PC-9 (cell line): ENCODE results near the gene GOLGB1. TPM values are rescaled to one million over a fixed set of nuclear protein-coding genes. Genes with fewer than 3 reads are reported as not detected.

Experiments used
- Bru-seq: library from RNA; stranded (reverse); fragments of 400-500 nt; gene quantifications from one replicate; lab custom pipeline; 2021; lab: Mats Ljungman, UMichigan
- BruChase-seq, 2 experiments: library from RNA; stranded (reverse); fragments of 400-500 nt; gene quantifications; one replicate each; lab custom pipeline; 2021; lab: Mats Ljungman, UMichigan
- BruUV-seq: library from RNA; stranded (reverse); fragments of 400-500 nt; replicated peaks from 2 replicates; lab custom pipeline; 2021; lab: Mats Ljungman, UMichigan
- CTCF ChIA-PET: fragments of 300-600 bp; sonication (Branson Sonifier 250); formaldehyde crosslinking; loops from one replicate; lab custom pipeline; 2022; ENCODE audit warnings: antibody characterized with exemption; lab: Charles Lee
- POLR2A ChIA-PET: fragments of 300-600 bp; sonication (Branson Sonifier 250); formaldehyde crosslinking; loops from one replicate; lab custom pipeline; 2022; ENCODE audit warnings: antibody characterized with exemption; ENCODE audit not compliant: unreplicated experiment; lab: Charles Lee
- DNase-seq, 2 experiments: peaks; one replicate each; pipeline versions ENCODE4 v3.0.0 to v3.0.0-alpha.2; 2015 to 2022; ENCODE audit warnings: mixed read lengths in 1 of 2
- H2AFZ ChIP-seq: fragments of 200-600 bp; sonication (generic); 2 replicates; pipeline ENCODE4 v1.8.1; 2017; ENCODE audit warnings: antibody characterized with exemption
- H3F3A ChIP-seq: fragments of 200-600 bp; sonication (generic); 2 replicates; pipeline ENCODE4 v1.8.1; 2017; ENCODE audit warnings: antibody characterized with exemption, mild to moderate bottlenecking, low read depth; ENCODE audit not compliant: insufficient read depth
- H3K27ac ChIP-seq: fragments of 200-600 bp; sonication (generic); 2 replicates; pipeline ENCODE4 v1.6.1; 2016; ENCODE audit warnings: mixed run types
- H3K27me3 ChIP-seq: fragments of 200-600 bp; sonication (generic); 2 replicates; pipeline ENCODE4 v1.6.1; 2016; ENCODE audit warnings: low read depth, mixed run types; ENCODE audit not compliant: insufficient read depth
- H3K36me3 ChIP-seq: fragments of 200-600 bp; sonication (generic); 2 replicates; pipeline ENCODE4 v1.6.1; 2016; ENCODE audit warnings: low read depth, mixed run types
- H3K4me1 ChIP-seq: fragments of 200-600 bp; sonication (generic); replicated peaks from 2 replicates; pipeline ENCODE4 v1.6.1; 2016; ENCODE audit warnings: mixed run types; ENCODE audit not compliant: insufficient read depth
- H3K4me2 ChIP-seq: fragments of 200-600 bp; sonication (generic); 2 replicates; pipeline ENCODE4 v1.6.1; 2017; ENCODE audit warnings: mixed run types
- H3K4me3 ChIP-seq: fragments of 200-600 bp; sonication (generic); 2 replicates; pipeline ENCODE4 v1.6.1; 2016; ENCODE audit warnings: mixed run types
- H3K79me2 ChIP-seq: fragments of 200-600 bp; sonication (generic); 2 replicates; pipeline ENCODE4 v1.6.1; 2017; ENCODE audit warnings: low read depth, mixed run types
- H3K9me2 ChIP-seq: fragments of 200-600 bp; sonication (generic); 2 replicates; pipeline ENCODE4 v1.8.1; 2017; ENCODE audit warnings: mild to moderate bottlenecking; ENCODE audit not compliant: insufficient read depth
- H3K9me3 ChIP-seq: fragments of 200-600 bp; sonication (generic); 2 replicates; pipeline ENCODE4 v1.8.1; 2016; ENCODE audit warnings: low read depth; ENCODE audit not compliant: insufficient read depth
- H4K20me1 ChIP-seq: fragments of 200-600 bp; sonication (generic); 2 replicates; pipeline ENCODE4 v1.8.1; 2017; ENCODE audit not compliant: insufficient read depth
- CTCF ChIP-seq: fragments of 200-600 bp; sonication (generic); conservative IDR thresholded peaks from 2 replicates; pipeline ENCODE4 v1.6.1; 2017; ENCODE audit warnings: mixed run types, antibody characterized with exemption, mild to moderate bottlenecking, moderate library complexity
- EZH2 ChIP-seq: fragments of 200-600 bp; sonication (generic); IDR thresholded peaks from 2 replicates; pipeline ENCODE4 v1.8.0; 2017; ENCODE audit warnings: antibody characterized with exemption, low read depth
- intact Hi-C: fragments of 100-400 bp; cut with micrococcal nuclease; formaldehyde crosslinking; loops from one replicate; pipeline ENCODE4 v1.10.0; 2022; ENCODE audit not compliant: unreplicated experiment
- long read RNA-seq: library from polyadenylated mRNA; stranded (forward); transcript quantifications from one replicate; pipeline ENCODE4 v2.0.0, GENCODE V29; 2022
- total RNA-seq: library from RNA; stranded (reverse); gene quantifications from 2 replicates; pipeline ENCODE4 v1.2.3, GENCODE V29; 2021

Gene GOLGB1, protein sequence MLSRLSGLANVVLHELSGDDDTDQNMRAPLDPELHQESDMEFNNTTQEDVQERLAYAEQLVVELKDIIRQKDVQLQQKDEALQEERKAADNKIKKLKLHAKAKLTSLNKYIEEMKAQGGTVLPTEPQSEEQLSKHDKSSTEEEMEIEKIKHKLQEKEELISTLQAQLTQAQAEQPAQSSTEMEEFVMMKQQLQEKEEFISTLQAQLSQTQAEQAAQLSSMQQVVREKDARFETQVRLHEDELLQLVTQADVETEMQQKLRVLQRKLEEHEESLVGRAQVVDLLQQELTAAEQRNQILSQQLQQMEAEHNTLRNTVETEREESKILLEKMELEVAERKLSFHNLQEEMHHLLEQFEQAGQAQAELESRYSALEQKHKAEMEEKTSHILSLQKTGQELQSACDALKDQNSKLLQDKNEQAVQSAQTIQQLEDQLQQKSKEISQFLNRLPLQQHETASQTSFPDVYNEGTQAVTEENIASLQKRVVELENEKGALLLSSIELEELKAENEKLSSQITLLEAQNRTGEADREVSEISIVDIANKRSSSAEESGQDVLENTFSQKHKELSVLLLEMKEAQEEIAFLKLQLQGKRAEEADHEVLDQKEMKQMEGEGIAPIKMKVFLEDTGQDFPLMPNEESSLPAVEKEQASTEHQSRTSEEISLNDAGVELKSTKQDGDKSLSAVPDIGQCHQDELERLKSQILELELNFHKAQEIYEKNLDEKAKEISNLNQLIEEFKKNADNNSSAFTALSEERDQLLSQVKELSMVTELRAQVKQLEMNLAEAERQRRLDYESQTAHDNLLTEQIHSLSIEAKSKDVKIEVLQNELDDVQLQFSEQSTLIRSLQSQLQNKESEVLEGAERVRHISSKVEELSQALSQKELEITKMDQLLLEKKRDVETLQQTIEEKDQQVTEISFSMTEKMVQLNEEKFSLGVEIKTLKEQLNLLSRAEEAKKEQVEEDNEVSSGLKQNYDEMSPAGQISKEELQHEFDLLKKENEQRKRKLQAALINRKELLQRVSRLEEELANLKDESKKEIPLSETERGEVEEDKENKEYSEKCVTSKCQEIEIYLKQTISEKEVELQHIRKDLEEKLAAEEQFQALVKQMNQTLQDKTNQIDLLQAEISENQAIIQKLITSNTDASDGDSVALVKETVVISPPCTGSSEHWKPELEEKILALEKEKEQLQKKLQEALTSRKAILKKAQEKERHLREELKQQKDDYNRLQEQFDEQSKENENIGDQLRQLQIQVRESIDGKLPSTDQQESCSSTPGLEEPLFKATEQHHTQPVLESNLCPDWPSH (N-terminal part only)
- total RNA-seq = 60.8 and 73.1 TPM in 2 replicates
- Bru-seq, nascent RNA = percentile 94 among the genes with signal in this experiment
- percentile 93 among the genes with signal in this experiment for BruChase-seq, experiment 1, labeled RNA remaining after a 2-hour chase
- percentile 95 among the genes with signal in this experiment for BruChase-seq, experiment 2, labeled RNA remaining after a 6-hour chase
- long read RNA-seq, full-length matches to known transcripts = 1 of 23 reads
- long read RNA-seq, partial matches to known transcripts = 12 of 23 reads
- long read RNA-seq, other reads (novel, unspliced or antisense) = 10 of 23 reads

GRCh38 chr3:121749276-121750086 lies at the start of gene GOLGB1:
GOLGB1 (minus strand) TSS chr3:121749741; CDS start chr3:121730971, 18,770 bp downstream.
- BruUV-seq = no TSS peak
- H4K20me1 ChIP-seq = peaks cover 28% of the 10 kb centered on the region
- intact Hi-C loops = loop anchor here (2.0 kb wide), 1 partner anchor 85 kb away; the partner anchor contains the start of genes EAF2 and IQCB1
- H3F3A ChIP-seq = peaks cover 12% of the 10 kb centered on the region; the same call in 1 of the 2 replicates
- H3K36me3 ChIP-seq = no peaks in the 10 kb centered on the region
- peak within 1 kb of the TSS; percentile 72 for H3K27ac ChIP-seq
- ChIA-PET CTCF (interaction anchor here (0.7 kb wide), 1 partner anchor 203 kb away, joined by 3 read pairs; no protein-coding TSS in a partner anchor), POLR2A (interaction anchor here (0.6 to 0.7 kb wide), 3 partner anchors 60 to 1141 kb away, joined by 4 to 6 read pairs (median 6); partner anchors contain the start of genes EAF2 and IQCB1)
- H3K9me3 ChIP-seq = no peaks in the 10 kb centered on the region
- H3K27me3 ChIP-seq = no peaks in the 10 kb centered on the region
- H3K4me1 ChIP-seq = peaks cover 33% of the 10 kb centered on the region
- no peaks in the 10 kb centered on the region for H3K9me2 ChIP-seq
- peaks cover 53% of the 10 kb centered on the region for H3K79me2 ChIP-seq
- peak within 1 kb of the TSS; percentile 87 for H2AFZ ChIP-seq
- no peak for TF ChIP-seq CTCF
- TF ChIP-seq EZH2 = no peak
- H3K4me3 ChIP-seq = peak within 1 kb of the TSS; percentile 75
- peak within 1 kb of the TSS; percentile 94 for H3K4me2 ChIP-seq
- DNase-seq = peak; percentile 94 to 100

GRCh38 chr3:121796970-121797369 lies 47.4 kb upstream of the GOLGB1 start:
- no TSS peak for BruUV-seq
- Histone ChIP-seq H4K20me1 (no peaks in the 10 kb centered on the region), H3K27ac (no peak overlapping the region), H3K36me3 (0 out of 2 replicates have a peak, but pooled peaks cover 3% of the 10 kb centered on the region), H3K79me2 (no peaks in the 10 kb centered on the region), H3K27me3 (no peaks in the 10 kb centered on the region), H3K4me3 (no peak overlapping the region), H3K4me2 (no peak overlapping the region), H3K9me3 (no peaks in the 10 kb centered on the region), H2AFZ (no peak overlapping the region), H3K9me2 (no peaks in the 10 kb centered on the region), H3F3A (no peaks in the 10 kb centered on the region), H3K4me1 (no peaks in the 10 kb centered on the region)
- TF ChIP-seq CTCF (no peak), EZH2 (no peak)
- CTCF ChIA-PET = no interaction called here
- DNase-seq = no peak
- intact Hi-C loops = no loop called here
- POLR2A ChIA-PET = no interaction called here
